ENCODE results near the gene LRRC74B. TPM values are rescaled to one million over a fixed set of nuclear protein-coding genes. Genes with fewer than 3 reads are reported as not detected.

Gene LRRC74B
- polyA plus RNA-seq, 2 of the 4 experiments (the other 2 are of a cell fraction) = 0.08 to 0.10 TPM

- H3K27ac ChIP-seq = no peak overlapping the region
- 93% methylated on average over 6 of the region's 14 CpGs for WGBS (ENCODE audit: missing lambda C conversion rate)
- no peak overlapping the region for H3K4me2 ChIP-seq
- ATAC-seq = no peak
- CTCF ChIA-PET = interaction anchor here (0.7 to 1.2 kb wide), 2 partner anchors 8 to 40 kb away, joined by 3 to 4 read pairs; no protein-coding TSS in a partner anchor
- no peak for DNase-seq (ENCODE audit: low read depth in 1 of 2, low spot score in 1 of 2)
- no peaks in the 10 kb centered on the region for H3K9me3 ChIP-seq
- H3K4me3 ChIP-seq = no peak overlapping the region
- peaks cover 18% of the 10 kb centered on the region for H3K4me1 ChIP-seq
- no peak for FAIRE-seq
- TF ChIP-seq PHF8 (IDR thresholded peaks at IDR 0.05; ENCODE audit: borderline replicate concordance, low read depth) (no peak), HOXA7 (CRISPR knock-in tag; IDR thresholded peaks at IDR 0.05) (no peak), ZSCAN20 (CRISPR knock-in tag; IDR thresholded peaks at IDR 0.05) (no peak), ATOH8 (CRISPR knock-in tag; IDR thresholded peaks at IDR 0.05; ENCODE audit: low read depth) (no peak), FOSB (CRISPR knock-in tag; IDR thresholded peaks at IDR 0.05) (no peak), BHLHE40 (IDR thresholded peaks at IDR 0.05; ENCODE audit: low read depth, low read length) (no peak), ZNF302 (CRISPR knock-in tag; IDR thresholded peaks at IDR 0.05) (no peak), FOSL2 (IDR thresholded peaks at IDR 0.05) (no peak), FOSL2 (CRISPR knock-in tag; IDR thresholded peaks at IDR 0.05) (no peak), TP53 (CRISPR knock-in tag; IDR thresholded peaks at IDR 0.05) (no peak), CEBPB (IDR thresholded peaks at IDR 0.05) (no peak), NPAS2 (CRISPR knock-in tag; IDR thresholded peaks at IDR 0.05; ENCODE audit: borderline replicate concordance) (no peak)
- POLR2A ChIA-PET = no interaction called here
Observed at GRCh38 chr22:21012446-21013407, 33.0 kb upstream of the LRRC74B start.

GRCh38 chr22:21013657-21014201 is 32.0 kb upstream of the LRRC74B start:
- peak overlapping the region; percentile 44 for H3K4me3 ChIP-seq
- no peaks in the 10 kb centered on the region for H3K9me3 ChIP-seq
- CTCF ChIA-PET = no interaction called here

GRCh38 chr22:21014202-21014725 is 31.5 kb upstream of the LRRC74B start:
- TF ChIP-seq E2F6 (IDR thresholded peaks at IDR 0.05; ENCODE audit: borderline replicate concordance, low read depth) = peak; percentile 28; the same call in 1 of the 2 replicates
- no peak for TF ChIP-seq ZSCAN20 (CRISPR knock-in tag; IDR thresholded peaks at IDR 0.05)
- peak; percentile 43 for TF ChIP-seq MAX (IDR thresholded peaks at IDR 0.05)
- no peak for FAIRE-seq
- Histone ChIP-seq H3K4me2 (peak overlapping the region; percentile 98), H3K27ac (peak overlapping the region; percentile 68 to 80), H3K9me3 (no peaks in the 10 kb centered on the region), H3K4me3 (peak overlapping the region; percentile 44), H3K4me1 (peaks cover 18% of the 10 kb centered on the region)
- ChIA-PET POLR2A (interaction anchor here (2.6 kb wide), 1 partner anchor 12 kb away, joined by 8 read pairs; the partner anchor contains the start of gene THAP7), CTCF (interaction anchor here (1.1 to 1.4 kb wide), 2 partner anchors 88 to 90 kb away, joined by 3 read pairs; no protein-coding TSS in a partner anchor)
- 6% methylated on average over 13 of the region's 40 CpGs for WGBS (ENCODE audit: missing lambda C conversion rate)
- DNase-seq (ENCODE audit: low read depth in 1 of 2, low spot score in 1 of 2) = peak; percentile 70 to 74
- ATAC-seq = peak; percentile 77 to 92

More at GRCh38 chr22:21013657-21014201, 32.0 kb upstream of the LRRC74B start:
- Histone ChIP-seq H3K4me1 (peaks cover 18% of the 10 kb centered on the region), H3K4me2 (peak overlapping the region; percentile 98), H3K27ac (peak overlapping the region; percentile 68 to 80)
- POLR2A ChIA-PET = interaction anchor here (2.6 kb wide), 1 partner anchor 12 kb away, joined by 8 read pairs; the partner anchor contains the start of gene THAP7
- ATAC-seq (peak in 1 of 2 experiments; percentile 11; a peak in 2 of 6 replicates), DNase-seq (ENCODE audit: low read depth in 1 of 2, low spot score in 1 of 2) (no peak), FAIRE-seq (no peak)
- TF ChIP-seq JUNB (IDR thresholded peaks at IDR 0.05) (no peak), CTCF (IDR thresholded peaks at IDR 0.05) (no peak), JUN (IDR thresholded peaks at IDR 0.05) (no peak)
- 63% methylated on average over 16 of the region's 24 CpGs for WGBS (ENCODE audit: missing lambda C conversion rate)
